HepG2 (cell line): Measurements from ENCODE around the gene SAAL1. TPM values are rescaled to one million over a fixed set of nuclear protein-coding genes. Genes with fewer than 3 reads are reported as not detected.
A peak's percentile ranks its signal among the peaks of the same experiment; 100 is the strongest.

Experiments
- DMTF1 ChIP-seq: sonication (generic); formaldehyde crosslinking; IDR thresholded peaks from 2 replicates; pipeline ENCODE4 v1.4.0; 2020; ENCODE audit warnings: mild to moderate bottlenecking, missing genetic modification reagents
- GLMP ChIP-seq: sonication (generic); formaldehyde crosslinking; IDR thresholded peaks from 2 replicates; pipeline ENCODE4 v1.9.0; 2021; ENCODE audit warnings: missing genetic modification reagents, mild to moderate bottlenecking, borderline replicate concordance
- JUN ChIP-seq: sonication (generic); formaldehyde crosslinking; IDR thresholded peaks from 2 replicates; pipeline ENCODE4 v1.4.0; 2020; ENCODE audit warnings: mild to moderate bottlenecking, missing genetic modification reagents
- KAT8 ChIP-seq: IDR thresholded peaks from 2 replicates; pipeline ENCODE4 v1.6.1; 2016; ENCODE audit warnings: missing genetic modification reagents, missing compliant biosample characterization
- NFKB2 ChIP-seq: sonication (generic); formaldehyde crosslinking; IDR thresholded peaks from 2 replicates; pipeline ENCODE4 v1.4.0; 2020; ENCODE audit warnings: missing genetic modification reagents, borderline replicate concordance
- NR2F1 ChIP-seq, 2 experiments: fragments of 450-650 bp in 1 of 2; formaldehyde crosslinking in 1 of 2; IDR thresholded peaks; 2 replicates each; pipeline versions ENCODE4 v1.5.0 to v1.6.1; 2016 to 2020; ENCODE audit warnings: mild to moderate bottlenecking in 1 of 2, missing compliant biosample characterization in 1 of 2, missing genetic modification reagents in 1 of 2, moderate library complexity in 1 of 2
- PHB2 ChIP-seq: fragments of 450-650 bp; IDR thresholded peaks from 2 replicates; pipeline ENCODE4 v1.6.1; 2018; ENCODE audit not compliant: partially characterized antibody
- PTBP1 ChIP-seq: fragments of 200-400 bp; formaldehyde crosslinking; IDR thresholded peaks from 2 replicates; pipeline ENCODE4 v1.6.1; 2018; ENCODE audit warnings: low read length, low read depth; ENCODE audit not compliant: poor library complexity, severe bottlenecking
- RORA ChIP-seq: sonication (generic); formaldehyde crosslinking; IDR thresholded peaks from 2 replicates; pipeline ENCODE4 v1.5.0; 2020; ENCODE audit warnings: mild to moderate bottlenecking, missing genetic modification reagents, moderate library complexity
- SMAD1 ChIP-seq: sonication (generic); formaldehyde crosslinking; IDR thresholded peaks from 2 replicates; pipeline ENCODE4 v1.4.0; 2020; ENCODE audit warnings: missing genetic modification reagents, low read depth, mild to moderate bottlenecking, borderline replicate concordance
- THAP11 ChIP-seq: IDR thresholded peaks from 2 replicates; pipeline ENCODE4 v1.6.1; 2016; ENCODE audit warnings: missing biosample characterization, missing genetic modification reagents
- ZFP1 ChIP-seq: IDR thresholded peaks from 2 replicates; pipeline ENCODE4 v1.6.1; 2016
- ZFP62 ChIP-seq: sonication (generic); formaldehyde crosslinking; IDR thresholded peaks from 2 replicates; pipeline ENCODE4 v1.4.0; 2020; ENCODE audit warnings: missing genetic modification reagents
- ZNF451 ChIP-seq: sonication (generic); formaldehyde crosslinking; IDR thresholded peaks from 2 replicates; pipeline ENCODE4 v1.5.0; 2020; ENCODE audit warnings: mild to moderate bottlenecking, missing genetic modification reagents
- ZNF616 ChIP-seq: sonication (generic); formaldehyde crosslinking; IDR thresholded peaks from 2 replicates; pipeline ENCODE4 v1.5.0; 2020; ENCODE audit warnings: low read depth, mild to moderate bottlenecking, missing genetic modification reagents
- polyA plus RNA-seq, 8 experiments: library from polyadenylated mRNA; depleted of rRNA in 3 of 8; stranded (reverse) in 7 of 8; unstranded in 1 of 8; fragments of >200 nt; fragmentation: Illumina TruSeq in 4 of 8; extraction: Trizol in 4 of 8; gene quantifications; 2 replicates each; pipeline versions ENCODE4 v1.2.1 to v1.2.3, GENCODE V29; 2011 to 2016; ENCODE audit warnings: low read depth in 4 of 8, missing spikeins in 1 of 8, mixed read lengths in 1 of 8; ENCODE audit not compliant: insufficient read depth in 1 of 8
- total RNA-seq, 5 experiments: library from RNA; depleted of rRNA; stranded (reverse); fragments of >200 nt; fragmentation: Illumina TruSeq; extraction: Trizol; gene quantifications; 2 replicates each; pipeline ENCODE4 v1.2.3, GENCODE V29; 2016; ENCODE audit warnings: low read depth in 1 of 5
- TF ChIP-seq, protein P1 (sequence below), 2 experiments: fragments of 450-650 bp in 1 of 2; sonication (generic) in 1 of 2; formaldehyde crosslinking in 1 of 2; IDR thresholded peaks; 2 replicates each; pipeline versions ENCODE4 v1.6.1 to v1.8.0; 2016 to 2022; ENCODE audit warnings: antibody characterized with exemption in 1 of 2, mild to moderate bottlenecking in 1 of 2, missing genetic modification reagents in 1 of 2

The SAAL1 gene
- total and polyA plus RNA-seq, 2 of the 13 experiments (the other 11 are each of a cell fraction or from before 2014, with no cell fraction given), result 16.5 to 46.0 TPM

- TF ChIP-seq, protein P1, sequence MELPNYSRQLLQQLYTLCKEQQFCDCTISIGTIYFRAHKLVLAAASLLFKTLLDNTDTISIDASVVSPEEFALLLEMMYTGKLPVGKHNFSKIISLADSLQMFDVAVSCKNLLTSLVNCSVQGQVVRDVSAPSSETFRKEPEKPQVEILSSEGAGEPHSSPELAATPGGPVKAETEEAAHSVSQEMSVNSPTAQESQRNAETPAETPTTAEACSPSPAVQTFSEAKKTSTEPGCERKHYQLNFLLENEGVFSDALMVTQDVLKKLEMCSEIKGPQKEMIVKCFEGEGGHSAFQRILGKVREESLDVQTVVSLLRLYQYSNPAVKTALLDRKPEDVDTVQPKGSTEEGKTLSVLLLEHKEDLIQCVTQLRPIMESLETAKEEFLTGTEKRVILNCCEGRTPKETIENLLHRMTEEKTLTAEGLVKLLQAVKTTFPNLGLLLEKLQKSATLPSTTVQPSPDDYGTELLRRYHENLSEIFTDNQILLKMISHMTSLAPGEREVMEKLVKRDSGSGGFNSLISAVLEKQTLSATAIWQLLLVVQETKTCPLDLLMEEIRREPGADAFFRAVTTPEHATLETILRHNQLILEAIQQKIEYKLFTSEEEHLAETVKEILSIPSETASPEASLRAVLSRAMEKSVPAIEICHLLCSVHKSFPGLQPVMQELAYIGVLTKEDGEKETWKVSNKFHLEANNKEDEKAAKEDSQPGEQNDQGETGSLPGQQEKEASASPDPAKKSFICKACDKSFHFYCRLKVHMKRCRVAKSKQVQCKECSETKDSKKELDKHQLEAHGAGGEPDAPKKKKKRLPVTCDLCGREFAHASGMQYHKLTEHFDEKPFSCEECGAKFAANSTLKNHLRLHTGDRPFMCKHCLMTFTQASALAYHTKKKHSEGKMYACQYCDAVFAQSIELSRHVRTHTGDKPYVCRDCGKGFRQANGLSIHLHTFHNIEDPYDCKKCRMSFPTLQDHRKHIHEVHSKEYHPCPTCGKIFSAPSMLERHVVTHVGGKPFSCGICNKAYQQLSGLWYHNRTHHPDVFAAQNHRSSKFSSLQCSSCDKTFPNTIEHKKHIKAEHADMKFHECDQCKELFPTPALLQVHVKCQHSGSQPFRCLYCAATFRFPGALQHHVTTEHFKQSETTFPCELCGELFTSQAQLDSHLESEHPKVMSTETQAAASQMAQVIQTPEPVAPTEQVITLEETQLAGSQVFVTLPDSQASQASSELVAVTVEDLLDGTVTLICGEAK (IDR thresholded peaks at IDR 0.05), result no peak
- TF ChIP-seq, protein P1 (CRISPR knock-in tag; IDR thresholded peaks at IDR 0.05), result 0 out of 2 replicates have a peak, but pooled peaks have one; percentile 14
- TF ChIP-seq SMAD1 (CRISPR knock-in tag), result 0 out of 2 replicates have a peak, but pooled peaks have one; percentile 54
- TF ChIP-seq ZNF616 (CRISPR knock-in tag), result no peak
- TF ChIP-seq ZFP62 (CRISPR knock-in tag), result no peak
- TF ChIP-seq GLMP (CRISPR knock-in tag), result no peak
- TF ChIP-seq KAT8 (CRISPR knock-in tag), result peak; percentile 95
- TF ChIP-seq PHB2, result no peak
- 0 out of 2 replicates have a peak, but pooled peaks have one; percentile 28 for TF ChIP-seq JUN (CRISPR knock-in tag)
- no peak for TF ChIP-seq DMTF1 (CRISPR knock-in tag)
- TF ChIP-seq RORA (CRISPR knock-in tag), result no peak
- peak; percentile 86 for TF ChIP-seq THAP11 (CRISPR knock-in tag)
- TF ChIP-seq NFKB2 (CRISPR knock-in tag), result peak; percentile 72; the same call in 1 of the 2 replicates
- TF ChIP-seq NR2F1 (CRISPR knock-in tag; IDR thresholded peaks at IDR 0.05), result no peak
- TF ChIP-seq PTBP1, result peak; percentile 82
- TF ChIP-seq ZFP1 (CRISPR knock-in tag), result peak; percentile 60; the same call in 1 of the 2 replicates
- TF ChIP-seq ZNF451 (CRISPR knock-in tag), result peak; percentile 74; the same call in 1 of the 2 replicates
These were observed at the start of gene SAAL1 (continued) for GRCh38 chr11:18105802-18106574.
